HCT116 (cell line): Measurements from ENCODE around the gene HHIPL1.

ENCODE experiments used
- EZH2 ChIP-seq: fragments of 200-600 bp; sonication (generic); IDR thresholded peaks from 2 replicates; pipeline ENCODE4 v1.6.1; 2017; ENCODE audit warnings: antibody characterized with exemption, mixed run types
- POLR2AphosphoS5 ChIP-seq: IDR thresholded peaks from 2 replicates; pipeline ENCODE4 v1.6.1; 2011; ENCODE audit warnings: mild to moderate bottlenecking, low read depth, low read length, moderate library complexity
- TF ChIP-seq, protein P1 (sequence below), 3 experiments: fragments of 200-600 bp in 1 of 3; sonication (generic) in 1 of 3; IDR thresholded peaks in 2 of 3; conservative IDR thresholded peaks in 1 of 3; 2 replicates each; pipeline ENCODE4 v1.5.1; 2012 to 2017; ENCODE audit warnings: low read depth in 2 of 3, low read length in 2 of 3, antibody characterized with exemption in 1 of 3, borderline replicate concordance in 1 of 3, control low read depth in 1 of 3, mild to moderate bottlenecking in 1 of 3, mixed read lengths in 1 of 3, mixed run types in 1 of 3, moderate library complexity in 1 of 3; ENCODE audit not compliant: insufficient read depth in 1 of 3
- TF ChIP-seq, protein P2 (sequence below): IDR thresholded peaks from 2 replicates; pipeline ENCODE4 v1.6.1; 2011; ENCODE audit warnings: mild to moderate bottlenecking, low read length, moderate library complexity; ENCODE audit not compliant: insufficient replicate concordance; ENCODE audit errors: extremely low read depth

DNA sequence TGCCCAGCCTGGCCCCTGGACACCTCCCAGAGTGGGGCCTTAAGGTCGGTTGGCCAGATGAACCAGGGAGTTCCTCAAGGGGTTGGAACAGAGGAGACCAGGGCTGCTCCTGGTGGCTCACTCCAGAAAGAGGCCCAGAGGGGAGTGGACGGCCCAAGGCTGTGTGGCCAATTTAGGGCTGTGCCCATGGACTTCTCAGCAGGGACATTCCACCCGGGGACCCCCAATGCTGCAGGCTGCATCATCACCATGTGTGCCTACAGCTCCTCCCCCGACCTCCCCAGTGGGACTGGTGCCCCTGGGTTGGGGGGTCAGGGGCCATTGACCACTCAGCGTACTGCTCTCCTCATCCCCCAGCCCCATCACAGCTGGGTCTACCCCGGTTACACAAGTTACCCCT, 21.6 kb downstream of the HHIPL1 start:
- TF ChIP-seq, protein P1, sequence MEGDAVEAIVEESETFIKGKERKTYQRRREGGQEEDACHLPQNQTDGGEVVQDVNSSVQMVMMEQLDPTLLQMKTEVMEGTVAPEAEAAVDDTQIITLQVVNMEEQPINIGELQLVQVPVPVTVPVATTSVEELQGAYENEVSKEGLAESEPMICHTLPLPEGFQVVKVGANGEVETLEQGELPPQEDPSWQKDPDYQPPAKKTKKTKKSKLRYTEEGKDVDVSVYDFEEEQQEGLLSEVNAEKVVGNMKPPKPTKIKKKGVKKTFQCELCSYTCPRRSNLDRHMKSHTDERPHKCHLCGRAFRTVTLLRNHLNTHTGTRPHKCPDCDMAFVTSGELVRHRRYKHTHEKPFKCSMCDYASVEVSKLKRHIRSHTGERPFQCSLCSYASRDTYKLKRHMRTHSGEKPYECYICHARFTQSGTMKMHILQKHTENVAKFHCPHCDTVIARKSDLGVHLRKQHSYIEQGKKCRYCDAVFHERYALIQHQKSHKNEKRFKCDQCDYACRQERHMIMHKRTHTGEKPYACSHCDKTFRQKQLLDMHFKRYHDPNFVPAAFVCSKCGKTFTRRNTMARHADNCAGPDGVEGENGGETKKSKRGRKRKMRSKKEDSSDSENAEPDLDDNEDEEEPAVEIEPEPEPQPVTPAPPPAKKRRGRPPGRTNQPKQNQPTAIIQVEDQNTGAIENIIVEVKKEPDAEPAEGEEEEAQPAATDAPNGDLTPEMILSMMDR (IDR thresholded peaks at IDR 0.05 in 2 of 3, conservative IDR thresholded peaks at IDR 0.05 in 1 of 3; ENCODE audit: borderline replicate concordance in 1 of 3, insufficient read depth in 1 of 3, low read depth in 2 of 3, low read length in 2 of 3), result no peak
- TF ChIP-seq EZH2 (no peak), POLR2AphosphoS5 (no peak)
- TF ChIP-seq, protein P2, sequence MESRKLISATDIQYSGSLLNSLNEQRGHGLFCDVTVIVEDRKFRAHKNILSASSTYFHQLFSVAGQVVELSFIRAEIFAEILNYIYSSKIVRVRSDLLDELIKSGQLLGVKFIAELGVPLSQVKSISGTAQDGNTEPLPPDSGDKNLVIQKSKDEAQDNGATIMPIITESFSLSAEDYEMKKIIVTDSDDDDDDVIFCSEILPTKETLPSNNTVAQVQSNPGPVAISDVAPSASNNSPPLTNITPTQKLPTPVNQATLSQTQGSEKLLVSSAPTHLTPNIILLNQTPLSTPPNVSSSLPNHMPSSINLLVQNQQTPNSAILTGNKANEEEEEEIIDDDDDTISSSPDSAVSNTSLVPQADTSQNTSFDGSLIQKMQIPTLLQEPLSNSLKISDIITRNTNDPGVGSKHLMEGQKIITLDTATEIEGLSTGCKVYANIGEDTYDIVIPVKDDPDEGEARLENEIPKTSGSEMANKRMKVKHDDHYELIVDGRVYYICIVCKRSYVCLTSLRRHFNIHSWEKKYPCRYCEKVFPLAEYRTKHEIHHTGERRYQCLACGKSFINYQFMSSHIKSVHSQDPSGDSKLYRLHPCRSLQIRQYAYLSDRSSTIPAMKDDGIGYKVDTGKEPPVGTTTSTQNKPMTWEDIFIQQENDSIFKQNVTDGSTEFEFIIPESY, result no peak
